A549 (cell line): ENCODE data around the gene ADAMTS19. TPM values are rescaled to one million over a fixed set of nuclear protein-coding genes. Genes with fewer than 3 reads are reported as not detected.

Experiments
- ATAC-seq, 2 experiments: fragments of 200-7000 bp in 1 of 2; fragments of >200 bp in 1 of 2; cut with Nextera tagmentation in 1 of 2; cut with Tn5 transposase in 1 of 2; 3 replicates each; pipeline versions ENCODE4 v1.8.0 to v1.9.1; 2018 to 2020; ENCODE audit warnings: mild to moderate bottlenecking in 1 of 2, moderate library complexity in 1 of 2
- CTCF ChIA-PET: fragments of 300-600 bp; sonication (Branson Sonifier 250); formaldehyde crosslinking; extraction: SDS; loops from one replicate; lab custom pipeline; 2021; ENCODE audit warnings: antibody characterized with exemption, inconsistent platforms; lab: Yijun Ruan, JAX
- POLR2A ChIA-PET: fragments of 350-600 bp; formaldehyde crosslinking; extraction: SDS; loops from one replicate; lab custom pipeline; 2021; ENCODE audit warnings: antibody characterized with exemption, inconsistent platforms; lab: Yijun Ruan, JAX
- DNase-seq, 2 experiments: peaks; one replicate each; pipeline versions ENCODE4 v3.0.0 to v3.0.0-alpha.2; 2011 to 2016; ENCODE audit warnings: low read depth in 1 of 2, low spot score in 1 of 2
- FAIRE-seq: peaks from 2 replicates; lab custom pipeline; 2011; peaks lifted over from hg19 to GRCh38; lab: Jason Lieb, UNC
- H3K27ac ChIP-seq, 2 experiments: fragments of >200 bp; sonication (Bioruptor Twin); formaldehyde crosslinking; 3 replicates each; pipeline ENCODE4 v1.5.1; 2016 to 2017
- H3K4me1 ChIP-seq: fragments of >200 bp; sonication (Bioruptor Twin); formaldehyde crosslinking; 3 replicates; pipeline ENCODE4 v1.6.1; 2016
- H3K4me2 ChIP-seq: fragments of >200 bp; sonication (Bioruptor Twin); formaldehyde crosslinking; 3 replicates; pipeline ENCODE4 v1.6.1; 2016
- H3K4me3 ChIP-seq: fragments of >200 bp; sonication (Bioruptor Twin); formaldehyde crosslinking; 3 replicates; pipeline ENCODE4 v1.5.1; 2016
- H3K9me3 ChIP-seq: fragments of >200 bp; sonication (Bioruptor Twin); formaldehyde crosslinking; 3 replicates; pipeline ENCODE4 v1.6.1; 2016
- CBX8 ChIP-seq: fragments of 200-600 bp; sonication (generic); IDR thresholded peaks from 2 replicates; pipeline ENCODE4 v1.6.1; 2016
- CEBPB ChIP-seq, 2 experiments: fragments of >200 bp in 1 of 2; sonication (Bioruptor Twin) in 1 of 2; formaldehyde crosslinking in 1 of 2; IDR thresholded peaks; 2 replicates each; pipeline ENCODE4 v1.6.1; 2012 to 2016
- CHD4 ChIP-seq: fragments of 200-600 bp; sonication (generic); IDR thresholded peaks from 2 replicates; pipeline ENCODE4 v1.6.1; 2016; ENCODE audit warnings: antibody characterized with exemption, mild to moderate bottlenecking, borderline replicate concordance
- ELK1 ChIP-seq: fragments of 150-350 bp; IDR thresholded peaks from 2 replicates; pipeline ENCODE4 v1.6.1; 2014; ENCODE audit warnings: low read depth, mild to moderate bottlenecking, low read length
- EP300 ChIP-seq, 2 experiments: fragments of >200 bp; sonication (Bioruptor Twin); formaldehyde crosslinking; IDR thresholded peaks; 2 replicates in 1 of 2; 3 replicates in 1 of 2; pipeline ENCODE4 v1.6.1; 2016 to 2017
- ESRRA ChIP-seq: fragments of 150-350 bp; IDR thresholded peaks from 2 replicates; pipeline ENCODE4 v1.6.1; 2014; ENCODE audit warnings: mild to moderate bottlenecking, low read length, borderline replicate concordance
- FOSB ChIP-seq: fragments of 250-450 bp; sonication (Bioruptor Pico); IDR thresholded peaks from 2 replicates; pipeline ENCODE4 v1.5.0; 2020; ENCODE audit warnings: mild to moderate bottlenecking, moderate library complexity
- FOSL2 ChIP-seq, 2 experiments: fragments of 450-650 bp in 1 of 2; fragments of >200 bp in 1 of 2; sonication (Bioruptor Twin) in 1 of 2; formaldehyde crosslinking; IDR thresholded peaks; 2 replicates each; pipeline versions ENCODE4 v1.5.0 to v1.6.1; 2016 to 2020; ENCODE audit warnings: mild to moderate bottlenecking in 1 of 2, moderate library complexity in 1 of 2
- HDAC2 ChIP-seq: fragments of 200-600 bp; sonication (generic); IDR thresholded peaks from 2 replicates; pipeline ENCODE4 v1.6.1; 2016
- HEYL ChIP-seq: fragments of 250-450 bp; sonication (Bioruptor Pico); IDR thresholded peaks from 2 replicates; pipeline ENCODE4 v1.8.0; 2021; ENCODE audit warnings: mild to moderate bottlenecking, moderate library complexity
- HOXA7 ChIP-seq: fragments of 250-450 bp; sonication (Bioruptor Pico); IDR thresholded peaks from 2 replicates; pipeline ENCODE4 v1.5.0; 2020; ENCODE audit warnings: mild to moderate bottlenecking, moderate library complexity
- JUN ChIP-seq, 2 experiments: fragments of >200 bp; sonication (Bioruptor Twin); formaldehyde crosslinking; IDR thresholded peaks; 2 replicates in 1 of 2; 3 replicates in 1 of 2; pipeline ENCODE4 v1.6.1; 2016 to 2017
- JUNB ChIP-seq: fragments of >200 bp; sonication (Bioruptor Twin); formaldehyde crosslinking; IDR thresholded peaks from 2 replicates; pipeline ENCODE4 v1.6.1; 2016
- KDM1A ChIP-seq: fragments of 200-600 bp; sonication (generic); IDR thresholded peaks from 2 replicates; pipeline ENCODE4 v1.6.1; 2016; ENCODE audit warnings: low read depth, mild to moderate bottlenecking
- MAX ChIP-seq: IDR thresholded peaks from 2 replicates; pipeline ENCODE4 v1.6.1; 2012
- MAZ ChIP-seq: fragments of 150-350 bp; IDR thresholded peaks from 2 replicates; pipeline ENCODE4 v1.6.1; 2014; ENCODE audit warnings: antibody characterized with exemption, low read depth, low read length, borderline replicate concordance
- RARB ChIP-seq: fragments of 250-450 bp; sonication (Bioruptor Pico); IDR thresholded peaks from 2 replicates; pipeline ENCODE4 v1.8.0; 2021; ENCODE audit warnings: mild to moderate bottlenecking, moderate library complexity
- TP53 ChIP-seq: fragments of 250-450 bp; sonication (Bioruptor Pico); IDR thresholded peaks from 2 replicates; pipeline ENCODE4 v1.5.0; 2021; ENCODE audit warnings: mild to moderate bottlenecking, moderate library complexity
- WGBS: methylation state at CpG from one replicate; pipeline ENCODE4 v1.1.6; 2017; ENCODE audit errors: missing lambda C conversion rate; 5-methylcytosine and 5-hydroxymethylcytosine counted together
- polyA plus RNA-seq, 4 experiments: library from polyadenylated mRNA; depleted of rRNA in 3 of 4; stranded (reverse); fragments of >200 nt; fragmentation: RNase III in 1 of 4; extraction: RNeasy Plus Mini Kit Qiagen cat#74134 plus additional on column Dnase treatment in 1 of 4; gene quantifications; 2 replicates in 3 of 4; 3 replicates in 1 of 4; pipeline ENCODE4 v1.2.3, GENCODE V29; 2011 to 2017
- TF ChIP-seq, protein P1 (sequence below): fragments of 450-650 bp; IDR thresholded peaks from 2 replicates; pipeline ENCODE4 v1.6.1; 2014; ENCODE audit warnings: antibody characterized with exemption
- TF ChIP-seq, protein P2 (sequence below): fragments of 250-450 bp; sonication (Bioruptor Pico); IDR thresholded peaks from 2 replicates; pipeline ENCODE4 v1.5.0; 2020; ENCODE audit warnings: low read depth, mild to moderate bottlenecking, moderate library complexity
- TF ChIP-seq, protein P3 (sequence below): fragments of 250-450 bp; sonication (Bioruptor Pico); IDR thresholded peaks from 2 replicates; pipeline ENCODE4 v1.5.0; 2021; ENCODE audit warnings: mild to moderate bottlenecking, moderate library complexity, borderline replicate concordance
- TF ChIP-seq, protein P4 (sequence below): IDR thresholded peaks from 2 replicates; pipeline ENCODE4 v1.6.1; 2012; ENCODE audit warnings: low read depth, borderline replicate concordance

Gene ADAMTS19
- polyA plus RNA-seq, 2 of the 4 experiments (the other 2 are of a cell fraction) = not detected

DNA sequence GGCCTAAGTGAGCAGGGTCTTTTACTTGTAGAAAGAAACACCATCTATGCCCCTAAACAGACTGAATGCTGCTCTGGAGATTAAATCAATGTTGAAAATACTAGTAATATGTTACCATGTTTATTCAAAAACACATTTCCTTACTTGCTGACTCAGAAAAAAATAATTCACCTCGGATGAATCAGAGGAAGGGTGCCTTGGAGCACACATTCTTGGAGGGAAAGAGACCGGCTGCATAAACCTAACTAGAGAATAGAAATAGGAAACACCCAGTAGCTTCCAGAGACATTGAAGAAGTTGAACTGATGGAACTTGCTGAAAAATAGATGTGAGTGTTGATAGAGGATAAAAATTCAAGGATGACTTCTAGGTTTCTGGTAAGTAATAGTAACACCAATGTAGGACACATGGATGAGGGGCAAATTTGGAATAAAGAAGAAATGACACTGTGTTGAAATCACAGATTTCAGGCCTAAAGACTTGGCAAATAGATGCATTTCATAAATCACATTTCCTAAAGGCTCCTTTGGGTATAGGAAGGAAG lies 210.9 kb downstream of the ADAMTS19 start (continued):
- TF ChIP-seq HDAC2 (no peak), HOXA7 (CRISPR knock-in tag) (no peak), KDM1A (no peak)

DNA sequence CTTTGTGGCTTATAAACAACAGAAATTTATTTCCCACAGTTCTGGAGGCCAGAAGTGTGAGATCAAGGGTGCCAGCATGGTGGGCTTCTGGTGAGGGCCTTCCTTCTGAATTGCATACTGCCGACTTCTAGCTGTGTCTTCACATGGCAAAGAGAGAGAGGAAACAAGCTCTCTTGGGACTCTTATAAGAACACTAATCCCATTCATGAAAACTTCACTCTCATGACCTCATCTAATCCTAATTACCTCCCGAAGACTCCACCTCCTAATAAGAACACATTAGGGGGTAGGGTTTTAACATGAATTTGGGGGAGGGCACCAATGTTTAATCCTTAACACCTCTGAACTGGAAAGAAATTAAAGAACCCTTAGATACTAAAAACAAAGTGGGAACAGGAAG lies 211.9 kb downstream of the ADAMTS19 start:
- CTCF ChIA-PET = interaction anchor here (1.3 kb wide), 1 partner anchor 96 kb away, joined by 3 read pairs; no protein-coding TSS in a partner anchor
- TF ChIP-seq, protein P1, sequence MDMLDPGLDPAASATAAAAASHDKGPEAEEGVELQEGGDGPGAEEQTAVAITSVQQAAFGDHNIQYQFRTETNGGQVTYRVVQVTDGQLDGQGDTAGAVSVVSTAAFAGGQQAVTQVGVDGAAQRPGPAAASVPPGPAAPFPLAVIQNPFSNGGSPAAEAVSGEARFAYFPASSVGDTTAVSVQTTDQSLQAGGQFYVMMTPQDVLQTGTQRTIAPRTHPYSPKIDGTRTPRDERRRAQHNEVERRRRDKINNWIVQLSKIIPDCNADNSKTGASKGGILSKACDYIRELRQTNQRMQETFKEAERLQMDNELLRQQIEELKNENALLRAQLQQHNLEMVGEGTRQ = no peak
- TF ChIP-seq CHD4 (no peak), KDM1A (no peak), HDAC2 (no peak), MAX (no peak), ELK1 (no peak), ESRRA (no peak), HEYL (no peak)
- TF ChIP-seq, all 56 proteins: peak for 0
- DNase-seq = no peak
- no peak overlapping the region for H3K4me2 ChIP-seq
- WGBS = 20% methylated on average over 2 of the region's 2 CpGs
- H3K4me3 ChIP-seq = no peak overlapping the region
- no peaks in the 10 kb centered on the region for H3K4me1 ChIP-seq
- H3K27ac ChIP-seq = no peak overlapping the region
- no peaks in the 10 kb centered on the region for H3K9me3 ChIP-seq
- no peak for ATAC-seq
- FAIRE-seq = no peak
- POLR2A ChIA-PET = no interaction called here

DNA sequence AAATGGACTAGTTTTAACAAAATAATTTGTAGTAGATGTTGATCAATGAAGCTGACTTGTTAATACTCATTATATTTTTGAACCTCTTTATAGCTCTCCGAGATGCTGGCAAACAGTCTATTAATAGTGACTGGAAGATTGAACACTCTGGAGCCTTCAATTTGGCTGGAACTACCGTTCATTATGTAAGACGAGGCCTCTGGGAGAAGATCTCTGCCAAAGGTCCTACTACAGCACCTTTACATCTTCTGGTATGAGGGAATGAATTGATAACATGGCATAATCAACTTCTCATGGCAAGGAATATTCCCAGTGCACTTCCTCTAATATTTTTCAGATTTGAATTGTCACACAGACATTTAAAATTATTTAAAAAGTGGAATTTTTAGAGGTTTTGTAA lies 219.6 kb downstream of the ADAMTS19 start:
- H3K9me3 ChIP-seq = no peaks in the 10 kb centered on the region
- H3K4me1 ChIP-seq = no peaks in the 10 kb centered on the region
- H3K4me2 ChIP-seq = no peak overlapping the region
- FAIRE-seq (no peak), DNase-seq (no peak), ATAC-seq (no peak)
- H3K4me3 ChIP-seq = no peak overlapping the region
- CTCF ChIA-PET = no interaction called here
- no peak for TF ChIP-seq JUNB
- POLR2A ChIA-PET = no interaction called here
- no peak overlapping the region for H3K27ac ChIP-seq
- 2% methylated on average over 3 of the region's 3 CpGs for WGBS

DNA sequence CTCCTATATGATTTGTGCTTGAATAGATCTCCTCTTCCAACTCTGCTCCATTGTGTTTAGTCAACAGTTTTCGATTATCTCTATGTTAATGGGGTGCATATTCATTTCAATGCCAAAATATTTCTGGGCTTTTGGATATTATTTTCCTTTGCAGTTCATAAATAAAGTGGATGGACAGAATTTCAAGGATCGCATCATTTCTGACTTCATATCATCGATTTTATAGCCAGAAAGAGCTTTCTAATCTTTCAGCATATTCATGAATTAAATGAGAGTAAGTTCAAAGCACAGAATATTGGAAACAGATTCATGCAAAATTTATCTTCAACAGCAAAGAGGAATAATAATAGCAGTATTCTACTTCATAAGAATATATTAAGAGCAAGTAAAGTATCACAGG lies 227.8 kb downstream of the ADAMTS19 start:
- ATAC-seq = no peak
- Histone ChIP-seq H3K4me1 (no peaks in the 10 kb centered on the region), H3K9me3 (no peaks in the 10 kb centered on the region), H3K4me3 (no peak overlapping the region), H3K27ac (no peak overlapping the region)
- no peak for DNase-seq
- CTCF ChIA-PET = no interaction called here
- no peak for FAIRE-seq
- 27% methylated on average over 3 of the region's 3 CpGs for WGBS
- TF ChIP-seq JUNB (no peak), ELK1 (no peak), CEBPB (IDR thresholded peaks at IDR 0.05) (no peak), EP300 (IDR thresholded peaks at IDR 0.05) (no peak), HDAC2 (no peak), JUN (IDR thresholded peaks at IDR 0.05) (no peak), CHD4 (no peak), MAZ (no peak), ESRRA (no peak), TP53 (CRISPR knock-in tag) (no peak), CBX8 (no peak), FOSL2 (IDR thresholded peaks at IDR 0.05) (no peak), FOSL2 (CRISPR knock-in tag; IDR thresholded peaks at IDR 0.05) (no peak), RARB (CRISPR knock-in tag) (no peak), FOSB (CRISPR knock-in tag) (no peak)
- TF ChIP-seq, protein P2, sequence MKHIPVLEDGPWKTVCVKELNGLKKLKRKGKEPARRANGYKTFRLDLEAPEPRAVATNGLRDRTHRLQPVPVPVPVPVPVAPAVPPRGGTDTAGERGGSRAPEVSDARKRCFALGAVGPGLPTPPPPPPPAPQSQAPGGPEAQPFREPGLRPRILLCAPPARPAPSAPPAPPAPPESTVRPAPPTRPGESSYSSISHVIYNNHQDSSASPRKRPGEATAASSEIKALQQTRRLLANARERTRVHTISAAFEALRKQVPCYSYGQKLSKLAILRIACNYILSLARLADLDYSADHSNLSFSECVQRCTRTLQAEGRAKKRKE = no peak
- TF ChIP-seq, protein P3, sequence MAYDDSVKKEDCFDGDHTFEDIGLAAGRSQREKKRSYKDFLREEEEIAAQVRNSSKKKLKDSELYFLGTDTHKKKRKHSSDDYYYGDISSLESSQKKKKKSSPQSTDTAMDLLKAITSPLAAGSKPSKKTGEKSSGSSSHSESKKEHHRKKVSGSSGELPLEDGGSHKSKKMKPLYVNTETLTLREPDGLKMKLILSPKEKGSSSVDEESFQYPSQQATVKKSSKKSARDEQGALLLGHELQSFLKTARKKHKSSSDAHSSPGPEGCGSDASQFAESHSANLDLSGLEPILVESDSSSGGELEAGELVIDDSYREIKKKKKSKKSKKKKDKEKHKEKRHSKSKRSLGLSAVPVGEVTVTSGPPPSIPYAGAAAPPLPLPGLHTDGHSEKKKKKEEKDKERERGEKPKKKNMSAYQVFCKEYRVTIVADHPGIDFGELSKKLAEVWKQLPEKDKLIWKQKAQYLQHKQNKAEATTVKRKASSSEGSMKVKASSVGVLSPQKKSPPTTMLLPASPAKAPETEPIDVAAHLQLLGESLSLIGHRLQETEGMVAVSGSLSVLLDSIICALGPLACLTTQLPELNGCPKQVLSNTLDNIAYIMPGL (CRISPR knock-in tag) = no peak
- TF ChIP-seq, protein P4, sequence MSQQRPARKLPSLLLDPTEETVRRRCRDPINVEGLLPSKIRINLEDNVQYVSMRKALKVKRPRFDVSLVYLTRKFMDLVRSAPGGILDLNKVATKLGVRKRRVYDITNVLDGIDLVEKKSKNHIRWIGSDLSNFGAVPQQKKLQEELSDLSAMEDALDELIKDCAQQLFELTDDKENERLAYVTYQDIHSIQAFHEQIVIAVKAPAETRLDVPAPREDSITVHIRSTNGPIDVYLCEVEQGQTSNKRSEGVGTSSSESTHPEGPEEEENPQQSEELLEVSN = no peak
- TF ChIP-seq, all 56 proteins: peak for 0
- POLR2A ChIA-PET = no interaction called here
- H3K4me2 ChIP-seq = no peak overlapping the region
